HUES64 (cell line): Measurements from ENCODE around the gene SLCO2B1.

Experiments used
- H3K27ac ChIP-seq: 2 replicates; pipeline ENCODE4 v1.7.0; 2013; ENCODE audit warnings: low read depth, low read length, inconsistent platforms
- H3K27me3 ChIP-seq: 2 replicates; pipeline ENCODE4 v1.6.1; 2013; ENCODE audit warnings: mild to moderate bottlenecking, low read length; ENCODE audit not compliant: insufficient read depth
- H3K36me3 ChIP-seq: 2 replicates; pipeline ENCODE4 v1.6.1; 2013; ENCODE audit warnings: mild to moderate bottlenecking, low read length; ENCODE audit not compliant: insufficient read depth
- H3K4me1 ChIP-seq: 2 replicates; pipeline ENCODE4 v1.6.1; 2013; ENCODE audit warnings: mild to moderate bottlenecking, low read length, moderate library complexity; ENCODE audit not compliant: insufficient read depth
- H3K4me3 ChIP-seq: 2 replicates; pipeline ENCODE4 v1.5.1; 2013; ENCODE audit warnings: mild to moderate bottlenecking, low read length, moderate library complexity
- H3K9ac ChIP-seq: 2 replicates; pipeline ENCODE4 v1.6.1; 2013; ENCODE audit warnings: mild to moderate bottlenecking, low read depth, low read length
- H3K9me3 ChIP-seq: 2 replicates; pipeline ENCODE4 v1.6.1; 2013; ENCODE audit warnings: low read depth, low read length; ENCODE audit not compliant: insufficient read depth
- whole genome bisulfite sequencing: fragments of 150-250, 120-280 bp; methylation state at CpG from one replicate; pipeline ENCODE4 v1.1.7; 2013; ENCODE audit warnings: missing lambda C conversion rate; 5-methylcytosine and 5-hydroxymethylcytosine counted together

The SLCO2B1 gene

GRCh38 chr11:75145196-75145971 lies 5.5 kb upstream of the SLCO2B1 start:
- no peak overlapping the region for H3K4me3 ChIP-seq
- H3K9ac ChIP-seq: no peak overlapping the region
- no peaks in the 10 kb centered on the region for H3K9me3 ChIP-seq
- no peak overlapping the region for H3K27ac ChIP-seq
- 80% methylated on average over 9 of the region's 9 CpGs for WGBS
- peaks cover 3% of the 10 kb centered on the region; the same call in 1 of the 2 replicates for H3K27me3 ChIP-seq
- H3K4me1 ChIP-seq: peaks cover 7% of the 10 kb centered on the region; the same call in 1 of the 2 replicates
- no peaks in the 10 kb centered on the region for H3K36me3 ChIP-seq

GRCh38 chr11:75145972-75146519 lies 4.9 kb upstream of the SLCO2B1 start:
- no peak overlapping the region for H3K9ac ChIP-seq
- H3K27me3 ChIP-seq: peaks cover 3% of the 10 kb centered on the region; the same call in 1 of the 2 replicates
- H3K27ac ChIP-seq: no peak overlapping the region
- no peaks in the 10 kb centered on the region for H3K36me3 ChIP-seq
- H3K4me3 ChIP-seq: no peak overlapping the region
- 66% methylated on average over 6 of the region's 6 CpGs for WGBS
- H3K9me3 ChIP-seq: no peaks in the 10 kb centered on the region
- peaks cover 7% of the 10 kb centered on the region; the same call in 1 of the 2 replicates for H3K4me1 ChIP-seq

GRCh38 chr11:75146711-75147110 lies 4.2 kb upstream of the SLCO2B1 start:
- Histone ChIP-seq H3K27me3 (peaks cover 4% of the 10 kb centered on the region; the same call in 1 of the 2 replicates), H3K4me1 (peaks cover 7% of the 10 kb centered on the region; the same call in 1 of the 2 replicates), H3K36me3 (no peaks in the 10 kb centered on the region), H3K9me3 (no peaks in the 10 kb centered on the region), H3K4me3 (no peak overlapping the region), H3K9ac (no peak overlapping the region), H3K27ac (no peak overlapping the region)
- 80% methylated on average over 5 of the region's 5 CpGs for WGBS

- H3K4me3 ChIP-seq: no peak overlapping the region
- H3K36me3 ChIP-seq: no peaks in the 10 kb centered on the region
- H3K27ac ChIP-seq: no peak overlapping the region
- 87% methylated on average over 7 of the region's 7 CpGs for WGBS
- peaks cover 7% of the 10 kb centered on the region; the same call in 1 of the 2 replicates for H3K4me1 ChIP-seq
- no peak overlapping the region for H3K9ac ChIP-seq
- no peaks in the 10 kb centered on the region for H3K9me3 ChIP-seq
- peaks cover 5% of the 10 kb centered on the region; the same call in 1 of the 2 replicates for H3K27me3 ChIP-seq
Observed at GRCh38 chr11:75147191-75147874, 3.6 kb upstream of the SLCO2B1 start.

- H3K4me3 ChIP-seq: no peak overlapping the region
- 88% methylated on average over 7 of the region's 9 CpGs for WGBS
- H3K9me3 ChIP-seq: no peaks in the 10 kb centered on the region
- H3K27me3 ChIP-seq: peaks cover 5% of the 10 kb centered on the region; the same call in 1 of the 2 replicates
- H3K36me3 ChIP-seq: no peaks in the 10 kb centered on the region
- no peak overlapping the region for H3K9ac ChIP-seq
- peaks cover 5% of the 10 kb centered on the region; the same call in 1 of the 2 replicates for H3K4me1 ChIP-seq
- H3K27ac ChIP-seq: no peak overlapping the region
Observed at GRCh38 chr11:75147875-75148263, 3.0 kb upstream of the SLCO2B1 start.

DNA sequence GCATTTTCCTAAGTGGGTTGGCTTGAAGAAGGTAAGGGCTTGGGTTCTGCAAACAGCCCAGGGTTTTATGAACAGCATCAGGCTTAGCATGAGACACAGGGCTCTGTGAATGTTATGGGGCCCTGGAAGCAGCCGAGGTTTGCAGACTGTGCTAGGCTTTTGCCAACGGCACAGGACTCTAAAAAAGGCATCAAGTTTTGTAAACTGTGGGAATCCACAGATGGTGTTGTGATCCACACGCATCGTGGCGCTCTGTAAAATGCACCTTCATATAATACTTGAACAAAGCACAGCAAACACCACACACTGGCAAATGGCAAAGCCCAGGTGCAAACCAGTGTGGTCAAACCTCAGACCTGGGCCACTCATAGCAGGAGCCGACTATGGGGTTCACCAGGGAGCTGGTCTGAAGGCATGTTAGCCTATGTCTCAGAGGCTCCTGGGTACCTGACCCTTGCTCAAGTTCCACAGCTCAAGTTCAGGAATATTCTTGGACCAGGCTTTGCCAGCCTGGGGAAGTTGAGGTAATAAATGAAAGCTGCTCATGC lies 2.4 kb upstream of the SLCO2B1 start:
- no peaks in the 10 kb centered on the region for H3K4me1 ChIP-seq
- peaks cover 5% of the 10 kb centered on the region; the same call in 1 of the 2 replicates for H3K27me3 ChIP-seq
- WGBS: 94% methylated on average over 6 of the region's 6 CpGs
- H3K27ac ChIP-seq: no peak overlapping the region
- no peak overlapping the region for H3K9ac ChIP-seq
- H3K4me3 ChIP-seq: no peak overlapping the region
- H3K9me3 ChIP-seq: no peaks in the 10 kb centered on the region
- no peaks in the 10 kb centered on the region for H3K36me3 ChIP-seq

GRCh38 chr11:75149766-75150465 lies 991 bp upstream of the SLCO2B1 start:
- H3K9ac ChIP-seq: no peak overlapping the region
- H3K36me3 ChIP-seq: no peaks in the 10 kb centered on the region
- peaks cover 5% of the 10 kb centered on the region; the same call in 1 of the 2 replicates for H3K27me3 ChIP-seq
- no peaks in the 10 kb centered on the region for H3K4me1 ChIP-seq
- no peak overlapping the region for H3K27ac ChIP-seq
- 90% methylated on average over 4 of the region's 4 CpGs for WGBS
- no peak overlapping the region for H3K4me3 ChIP-seq
- no peaks in the 10 kb centered on the region for H3K9me3 ChIP-seq

DNA sequence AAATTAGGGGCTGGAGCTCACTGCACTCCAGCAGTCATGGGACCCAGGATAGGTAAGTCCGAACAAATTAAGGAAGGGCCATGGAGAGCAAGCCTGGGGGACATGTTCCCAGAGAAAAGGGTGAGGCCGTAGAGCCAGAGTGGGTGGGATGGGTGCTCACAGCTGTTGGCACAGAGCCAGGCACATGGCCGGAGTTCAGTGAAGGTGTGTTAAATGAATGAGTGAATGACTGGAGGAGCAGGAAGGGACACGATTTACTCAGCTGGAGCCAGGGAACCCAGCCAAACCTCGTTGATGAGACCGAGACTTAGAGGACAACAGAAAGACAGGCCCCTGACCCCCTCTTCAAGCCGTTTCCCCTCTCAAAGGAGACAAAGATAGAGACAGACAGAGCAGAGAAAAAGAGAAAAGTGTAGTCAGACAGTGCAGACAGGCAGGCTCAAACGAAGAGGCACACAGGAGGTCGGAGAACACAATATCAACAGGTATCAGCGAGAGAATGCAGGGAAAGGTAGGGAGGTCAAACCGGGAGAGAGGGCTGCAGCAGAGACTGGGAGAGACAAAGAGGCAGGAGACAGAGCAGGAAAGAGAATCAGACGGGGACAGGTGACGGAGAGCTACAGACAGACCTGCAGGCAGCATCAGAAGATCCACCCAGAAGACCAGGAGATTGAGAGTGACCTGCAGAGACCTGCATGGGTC lies 590 bp downstream of the SLCO2B1 start:
- no peaks in the 10 kb centered on the region for H3K36me3 ChIP-seq
- H3K9ac ChIP-seq: no peak overlapping the region
- H3K4me1 ChIP-seq: no peaks in the 10 kb centered on the region
- H3K27me3 ChIP-seq: peaks cover 5% of the 10 kb centered on the region; the same call in 1 of the 2 replicates
- H3K27ac ChIP-seq: no peak overlapping the region
- no peaks in the 10 kb centered on the region for H3K9me3 ChIP-seq
- no peak overlapping the region for H3K4me3 ChIP-seq
- 88% methylated on average over 13 of the region's 13 CpGs for WGBS

- H3K27me3 ChIP-seq: peaks cover 5% of the 10 kb centered on the region; the same call in 1 of the 2 replicates
- no peak overlapping the region for H3K4me3 ChIP-seq
- H3K9me3 ChIP-seq: no peaks in the 10 kb centered on the region
- 92% methylated on average over 6 of the region's 6 CpGs for WGBS
- no peaks in the 10 kb centered on the region for H3K36me3 ChIP-seq
- no peaks in the 10 kb centered on the region for H3K4me1 ChIP-seq
- H3K27ac ChIP-seq: no peak overlapping the region
- no peak overlapping the region for H3K9ac ChIP-seq
Observed at GRCh38 chr11:75152090-75152489, 1.2 kb downstream of the SLCO2B1 start.
